Measurements from ENCODE around the gene LIPG. TPM values are rescaled to one million over a fixed set of nuclear protein-coding genes. Genes with fewer than 3 reads are reported as not detected.

Gene LIPG
- total RNA-seq, 1 experiment from 2014 or later: 6.8 TPM

DNA sequence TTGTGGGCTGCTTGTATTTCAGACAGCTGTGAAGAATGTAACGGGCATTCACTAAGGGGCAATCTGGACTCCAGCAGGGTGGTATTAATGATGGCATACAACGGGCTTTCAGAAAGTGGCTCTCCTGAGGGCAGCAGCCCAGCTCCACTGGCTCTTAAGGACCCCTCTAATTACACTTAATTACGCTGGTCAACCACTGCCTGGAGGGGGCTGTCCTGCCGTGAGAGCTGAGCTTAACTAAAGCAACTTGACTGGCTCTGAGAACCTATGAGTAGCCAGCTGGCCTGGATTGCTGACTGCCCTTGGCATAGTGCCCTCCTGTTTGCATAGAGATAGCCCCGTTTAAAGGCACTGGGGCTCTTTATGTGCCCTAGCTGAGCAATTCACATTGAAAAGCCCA is 3.8 kb downstream of the LIPG start:
- CTCF ChIA-PET: no interaction called here
- H3K36me3 Mint-ChIP-seq: peaks cover 16% of the 10 kb centered on the region

More for the DNA sequence above, 3.8 kb downstream of the LIPG start:
- Mint-ChIP-seq H3K4me1 (peaks cover 22% of the 10 kb centered on the region), H3K27ac (no peak overlapping the region), H3K9me3 (no peaks in the 10 kb centered on the region), H3K27me3 (ENCODE audit: low read depth) (peaks cover 29% of the 10 kb centered on the region), H3K4me3 (no peak overlapping the region)
- ATAC-seq: no peak
- DNase-seq (ENCODE audit: low spot score): no peak
- POLR2A ChIA-PET: interaction anchor here (1.1 kb wide), 2 partner anchors 21 to 78 kb away, joined by 3 to 8 read pairs; partner anchors contain the start of gene C18orf32
- TF ChIP-seq RELA (CRISPR knock-in tag; IDR thresholded peaks at IDR 0.05; ENCODE audit: borderline replicate concordance) (no peak), MXD4 (CRISPR knock-in tag; IDR thresholded peaks at IDR 0.05; ENCODE audit: borderline replicate concordance) (no peak), ZNF423 (CRISPR knock-in tag; IDR thresholded peaks at IDR 0.05) (no peak), NR2C2 (CRISPR knock-in tag; IDR thresholded peaks at IDR 0.05) (no peak), CBFB (CRISPR knock-in tag; IDR thresholded peaks at IDR 0.05; ENCODE audit: low read depth) (no peak)
- TF ChIP-seq, protein P1, sequence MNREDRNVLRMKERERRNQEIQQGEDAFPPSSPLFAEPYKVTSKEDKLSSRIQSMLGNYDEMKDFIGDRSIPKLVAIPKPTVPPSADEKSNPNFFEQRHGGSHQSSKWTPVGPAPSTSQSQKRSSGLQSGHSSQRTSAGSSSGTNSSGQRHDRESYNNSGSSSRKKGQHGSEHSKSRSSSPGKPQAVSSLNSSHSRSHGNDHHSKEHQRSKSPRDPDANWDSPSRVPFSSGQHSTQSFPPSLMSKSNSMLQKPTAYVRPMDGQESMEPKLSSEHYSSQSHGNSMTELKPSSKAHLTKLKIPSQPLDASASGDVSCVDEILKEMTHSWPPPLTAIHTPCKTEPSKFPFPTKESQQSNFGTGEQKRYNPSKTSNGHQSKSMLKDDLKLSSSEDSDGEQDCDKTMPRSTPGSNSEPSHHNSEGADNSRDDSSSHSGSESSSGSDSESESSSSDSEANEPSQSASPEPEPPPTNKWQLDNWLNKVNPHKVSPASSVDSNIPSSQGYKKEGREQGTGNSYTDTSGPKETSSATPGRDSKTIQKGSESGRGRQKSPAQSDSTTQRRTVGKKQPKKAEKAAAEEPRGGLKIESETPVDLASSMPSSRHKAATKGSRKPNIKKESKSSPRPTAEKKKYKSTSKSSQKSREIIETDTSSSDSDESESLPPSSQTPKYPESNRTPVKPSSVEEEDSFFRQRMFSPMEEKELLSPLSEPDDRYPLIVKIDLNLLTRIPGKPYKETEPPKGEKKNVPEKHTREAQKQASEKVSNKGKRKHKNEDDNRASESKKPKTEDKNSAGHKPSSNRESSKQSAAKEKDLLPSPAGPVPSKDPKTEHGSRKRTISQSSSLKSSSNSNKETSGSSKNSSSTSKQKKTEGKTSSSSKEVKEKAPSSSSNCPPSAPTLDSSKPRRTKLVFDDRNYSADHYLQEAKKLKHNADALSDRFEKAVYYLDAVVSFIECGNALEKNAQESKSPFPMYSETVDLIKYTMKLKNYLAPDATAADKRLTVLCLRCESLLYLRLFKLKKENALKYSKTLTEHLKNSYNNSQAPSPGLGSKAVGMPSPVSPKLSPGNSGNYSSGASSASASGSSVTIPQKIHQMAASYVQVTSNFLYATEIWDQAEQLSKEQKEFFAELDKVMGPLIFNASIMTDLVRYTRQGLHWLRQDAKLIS (CRISPR knock-in tag; IDR thresholded peaks at IDR 0.05; ENCODE audit: borderline replicate concordance): no peak
- TF ChIP-seq, protein P2, sequence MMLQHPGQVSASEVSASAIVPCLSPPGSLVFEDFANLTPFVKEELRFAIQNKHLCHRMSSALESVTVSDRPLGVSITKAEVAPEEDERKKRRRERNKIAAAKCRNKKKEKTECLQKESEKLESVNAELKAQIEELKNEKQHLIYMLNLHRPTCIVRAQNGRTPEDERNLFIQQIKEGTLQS (CRISPR knock-in tag; conservative IDR thresholded peaks at IDR 0.05): no peak
- TF ChIP-seq, protein P3, sequence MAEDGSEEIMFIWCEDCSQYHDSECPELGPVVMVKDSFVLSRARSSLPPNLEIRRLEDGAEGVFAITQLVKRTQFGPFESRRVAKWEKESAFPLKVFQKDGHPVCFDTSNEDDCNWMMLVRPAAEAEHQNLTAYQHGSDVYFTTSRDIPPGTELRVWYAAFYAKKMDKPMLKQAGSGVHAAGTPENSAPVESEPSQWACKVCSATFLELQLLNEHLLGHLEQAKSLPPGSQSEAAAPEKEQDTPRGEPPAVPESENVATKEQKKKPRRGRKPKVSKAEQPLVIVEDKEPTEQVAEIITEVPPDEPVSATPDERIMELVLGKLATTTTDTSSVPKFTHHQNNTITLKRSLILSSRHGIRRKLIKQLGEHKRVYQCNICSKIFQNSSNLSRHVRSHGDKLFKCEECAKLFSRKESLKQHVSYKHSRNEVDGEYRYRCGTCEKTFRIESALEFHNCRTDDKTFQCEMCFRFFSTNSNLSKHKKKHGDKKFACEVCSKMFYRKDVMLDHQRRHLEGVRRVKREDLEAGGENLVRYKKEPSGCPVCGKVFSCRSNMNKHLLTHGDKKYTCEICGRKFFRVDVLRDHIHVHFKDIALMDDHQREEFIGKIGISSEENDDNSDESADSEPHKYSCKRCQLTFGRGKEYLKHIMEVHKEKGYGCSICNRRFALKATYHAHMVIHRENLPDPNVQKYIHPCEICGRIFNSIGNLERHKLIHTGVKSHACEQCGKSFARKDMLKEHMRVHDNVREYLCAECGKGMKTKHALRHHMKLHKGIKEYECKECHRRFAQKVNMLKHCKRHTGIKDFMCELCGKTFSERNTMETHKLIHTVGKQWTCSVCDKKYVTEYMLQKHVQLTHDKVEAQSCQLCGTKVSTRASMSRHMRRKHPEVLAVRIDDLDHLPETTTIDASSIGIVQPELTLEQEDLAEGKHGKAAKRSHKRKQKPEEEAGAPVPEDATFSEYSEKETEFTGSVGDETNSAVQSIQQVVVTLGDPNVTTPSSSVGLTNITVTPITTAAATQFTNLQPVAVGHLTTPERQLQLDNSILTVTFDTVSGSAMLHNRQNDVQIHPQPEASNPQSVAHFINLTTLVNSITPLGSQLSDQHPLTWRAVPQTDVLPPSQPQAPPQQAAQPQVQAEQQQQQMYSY (CRISPR knock-in tag; IDR thresholded peaks at IDR 0.05): no peak
- TF ChIP-seq, protein P4, sequence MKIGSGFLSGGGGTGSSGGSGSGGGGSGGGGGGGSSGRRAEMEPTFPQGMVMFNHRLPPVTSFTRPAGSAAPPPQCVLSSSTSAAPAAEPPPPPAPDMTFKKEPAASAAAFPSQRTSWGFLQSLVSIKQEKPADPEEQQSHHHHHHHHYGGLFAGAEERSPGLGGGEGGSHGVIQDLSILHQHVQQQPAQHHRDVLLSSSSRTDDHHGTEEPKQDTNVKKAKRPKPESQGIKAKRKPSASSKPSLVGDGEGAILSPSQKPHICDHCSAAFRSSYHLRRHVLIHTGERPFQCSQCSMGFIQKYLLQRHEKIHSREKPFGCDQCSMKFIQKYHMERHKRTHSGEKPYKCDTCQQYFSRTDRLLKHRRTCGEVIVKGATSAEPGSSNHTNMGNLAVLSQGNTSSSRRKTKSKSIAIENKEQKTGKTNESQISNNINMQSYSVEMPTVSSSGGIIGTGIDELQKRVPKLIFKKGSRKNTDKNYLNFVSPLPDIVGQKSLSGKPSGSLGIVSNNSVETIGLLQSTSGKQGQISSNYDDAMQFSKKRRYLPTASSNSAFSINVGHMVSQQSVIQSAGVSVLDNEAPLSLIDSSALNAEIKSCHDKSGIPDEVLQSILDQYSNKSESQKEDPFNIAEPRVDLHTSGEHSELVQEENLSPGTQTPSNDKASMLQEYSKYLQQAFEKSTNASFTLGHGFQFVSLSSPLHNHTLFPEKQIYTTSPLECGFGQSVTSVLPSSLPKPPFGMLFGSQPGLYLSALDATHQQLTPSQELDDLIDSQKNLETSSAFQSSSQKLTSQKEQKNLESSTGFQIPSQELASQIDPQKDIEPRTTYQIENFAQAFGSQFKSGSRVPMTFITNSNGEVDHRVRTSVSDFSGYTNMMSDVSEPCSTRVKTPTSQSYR (CRISPR knock-in tag; IDR thresholded peaks at IDR 0.05): no peak
- TF ChIP-seq, protein P5, sequence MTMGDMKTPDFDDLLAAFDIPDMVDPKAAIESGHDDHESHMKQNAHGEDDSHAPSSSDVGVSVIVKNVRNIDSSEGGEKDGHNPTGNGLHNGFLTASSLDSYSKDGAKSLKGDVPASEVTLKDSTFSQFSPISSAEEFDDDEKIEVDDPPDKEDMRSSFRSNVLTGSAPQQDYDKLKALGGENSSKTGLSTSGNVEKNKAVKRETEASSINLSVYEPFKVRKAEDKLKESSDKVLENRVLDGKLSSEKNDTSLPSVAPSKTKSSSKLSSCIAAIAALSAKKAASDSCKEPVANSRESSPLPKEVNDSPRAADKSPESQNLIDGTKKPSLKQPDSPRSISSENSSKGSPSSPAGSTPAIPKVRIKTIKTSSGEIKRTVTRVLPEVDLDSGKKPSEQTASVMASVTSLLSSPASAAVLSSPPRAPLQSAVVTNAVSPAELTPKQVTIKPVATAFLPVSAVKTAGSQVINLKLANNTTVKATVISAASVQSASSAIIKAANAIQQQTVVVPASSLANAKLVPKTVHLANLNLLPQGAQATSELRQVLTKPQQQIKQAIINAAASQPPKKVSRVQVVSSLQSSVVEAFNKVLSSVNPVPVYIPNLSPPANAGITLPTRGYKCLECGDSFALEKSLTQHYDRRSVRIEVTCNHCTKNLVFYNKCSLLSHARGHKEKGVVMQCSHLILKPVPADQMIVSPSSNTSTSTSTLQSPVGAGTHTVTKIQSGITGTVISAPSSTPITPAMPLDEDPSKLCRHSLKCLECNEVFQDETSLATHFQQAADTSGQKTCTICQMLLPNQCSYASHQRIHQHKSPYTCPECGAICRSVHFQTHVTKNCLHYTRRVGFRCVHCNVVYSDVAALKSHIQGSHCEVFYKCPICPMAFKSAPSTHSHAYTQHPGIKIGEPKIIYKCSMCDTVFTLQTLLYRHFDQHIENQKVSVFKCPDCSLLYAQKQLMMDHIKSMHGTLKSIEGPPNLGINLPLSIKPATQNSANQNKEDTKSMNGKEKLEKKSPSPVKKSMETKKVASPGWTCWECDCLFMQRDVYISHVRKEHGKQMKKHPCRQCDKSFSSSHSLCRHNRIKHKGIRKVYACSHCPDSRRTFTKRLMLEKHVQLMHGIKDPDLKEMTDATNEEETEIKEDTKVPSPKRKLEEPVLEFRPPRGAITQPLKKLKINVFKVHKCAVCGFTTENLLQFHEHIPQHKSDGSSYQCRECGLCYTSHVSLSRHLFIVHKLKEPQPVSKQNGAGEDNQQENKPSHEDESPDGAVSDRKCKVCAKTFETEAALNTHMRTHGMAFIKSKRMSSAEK (CRISPR knock-in tag; IDR thresholded peaks at IDR 0.05; ENCODE audit: borderline replicate concordance): no peak
- TF ChIP-seq, protein P6, sequence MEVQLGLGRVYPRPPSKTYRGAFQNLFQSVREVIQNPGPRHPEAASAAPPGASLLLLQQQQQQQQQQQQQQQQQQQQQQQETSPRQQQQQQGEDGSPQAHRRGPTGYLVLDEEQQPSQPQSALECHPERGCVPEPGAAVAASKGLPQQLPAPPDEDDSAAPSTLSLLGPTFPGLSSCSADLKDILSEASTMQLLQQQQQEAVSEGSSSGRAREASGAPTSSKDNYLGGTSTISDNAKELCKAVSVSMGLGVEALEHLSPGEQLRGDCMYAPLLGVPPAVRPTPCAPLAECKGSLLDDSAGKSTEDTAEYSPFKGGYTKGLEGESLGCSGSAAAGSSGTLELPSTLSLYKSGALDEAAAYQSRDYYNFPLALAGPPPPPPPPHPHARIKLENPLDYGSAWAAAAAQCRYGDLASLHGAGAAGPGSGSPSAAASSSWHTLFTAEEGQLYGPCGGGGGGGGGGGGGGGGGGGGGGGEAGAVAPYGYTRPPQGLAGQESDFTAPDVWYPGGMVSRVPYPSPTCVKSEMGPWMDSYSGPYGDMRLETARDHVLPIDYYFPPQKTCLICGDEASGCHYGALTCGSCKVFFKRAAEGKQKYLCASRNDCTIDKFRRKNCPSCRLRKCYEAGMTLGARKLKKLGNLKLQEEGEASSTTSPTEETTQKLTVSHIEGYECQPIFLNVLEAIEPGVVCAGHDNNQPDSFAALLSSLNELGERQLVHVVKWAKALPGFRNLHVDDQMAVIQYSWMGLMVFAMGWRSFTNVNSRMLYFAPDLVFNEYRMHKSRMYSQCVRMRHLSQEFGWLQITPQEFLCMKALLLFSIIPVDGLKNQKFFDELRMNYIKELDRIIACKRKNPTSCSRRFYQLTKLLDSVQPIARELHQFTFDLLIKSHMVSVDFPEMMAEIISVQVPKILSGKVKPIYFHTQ (CRISPR knock-in tag; IDR thresholded peaks at IDR 0.05): no peak
